ENCODE data around the gene PHLDB3.

Gene PHLDB3

GRCh38 chr19:43501661-43502418 is 2.7 kb downstream of the PHLDB3 start:
- no peak overlapping the region for H3K4me3 ChIP-seq (ENCODE audit: low read depth, low read length)

GRCh38 chr19:43499042-43499441 is 5.5 kb downstream of the PHLDB3 start:
- no peak overlapping the region for H3K4me3 ChIP-seq (ENCODE audit: low read depth, low read length)

GRCh38 chr19:43498233-43498842 is 6.2 kb downstream of the PHLDB3 start:
- no peak overlapping the region for H3K4me3 ChIP-seq (ENCODE audit: low read depth, low read length)

GRCh38 chr19:43496960-43497359 is 7.6 kb downstream of the PHLDB3 start:
- no peak overlapping the region for H3K4me3 ChIP-seq (ENCODE audit: low read depth, low read length)

- H3K4me3 ChIP-seq (ENCODE audit: low read depth, low read length): no peak overlapping the region
These were observed 9.5 kb downstream of the PHLDB3 start for GRCh38 chr19:43495082-43495481.

- no peak overlapping the region for H3K4me3 ChIP-seq (ENCODE audit: low read depth, low read length)
These were observed 13.8 kb downstream of the PHLDB3 start for GRCh38 chr19:43490759-43491158.

GRCh38 chr19:43489979-43490599 is 14.5 kb downstream of the PHLDB3 start:
- no peak overlapping the region for H3K4me3 ChIP-seq (ENCODE audit: low read depth, low read length)

- no peak overlapping the region for H3K4me3 ChIP-seq (ENCODE audit: low read depth, low read length)
These were observed 15.2 kb downstream of the PHLDB3 start for GRCh38 chr19:43489310-43489709.

- H3K4me3 ChIP-seq (ENCODE audit: low read depth, low read length): no peak overlapping the region
These were observed 16.4 kb downstream of the PHLDB3 start for GRCh38 chr19:43488179-43488578.

GRCh38 chr19:43486412-43486811 is 18.1 kb downstream of the PHLDB3 start:
- H3K4me3 ChIP-seq (ENCODE audit: low read depth, low read length): no peak overlapping the region

- no peak overlapping the region for H3K4me3 ChIP-seq (ENCODE audit: low read depth, low read length)
These were observed 18.6 kb downstream of the PHLDB3 start for GRCh38 chr19:43485951-43486350.

GRCh38 chr19:43483281-43483680 is 21.3 kb downstream of the PHLDB3 start:
- no peak overlapping the region for H3K4me3 ChIP-seq (ENCODE audit: low read depth, low read length)

- H3K4me3 ChIP-seq (ENCODE audit: low read depth, low read length): no peak overlapping the region
These were observed 22.4 kb downstream of the PHLDB3 start for GRCh38 chr19:43482193-43482592.

GRCh38 chr19:43481701-43482100 is 22.8 kb downstream of the PHLDB3 start:
- no peak overlapping the region for H3K4me3 ChIP-seq (ENCODE audit: low read depth, low read length)

GRCh38 chr19:43480574-43480973 is 24.0 kb downstream of the PHLDB3 start:
- no peak overlapping the region for H3K4me3 ChIP-seq (ENCODE audit: low read depth, low read length)

GRCh38 chr19:43479961-43480561 is 24.5 kb downstream of the PHLDB3 start:
- H3K4me3 ChIP-seq (ENCODE audit: low read depth, low read length): no peak overlapping the region

- H3K4me3 ChIP-seq (ENCODE audit: low read depth, low read length): no peak overlapping the region
These were observed 25.3 kb downstream of the PHLDB3 start for GRCh38 chr19:43479226-43479625.

GRCh38 chr19:43478323-43478722 is 26.2 kb downstream of the PHLDB3 start:
- H3K4me3 ChIP-seq (ENCODE audit: low read depth, low read length): no peak overlapping the region

GRCh38 chr19:43476606-43477005 is 27.9 kb downstream of the PHLDB3 start:
- no peak overlapping the region for H3K4me3 ChIP-seq (ENCODE audit: low read depth, low read length)

- H3K4me3 ChIP-seq (ENCODE audit: low read depth, low read length): peak overlapping the region; percentile 25
These were observed 29.4 kb downstream of the PHLDB3 start for GRCh38 chr19:43474986-43475705.

- H3K4me3 ChIP-seq (ENCODE audit: low read depth, low read length): no peak overlapping the region
These were observed 30.1 kb downstream of the PHLDB3 start for GRCh38 chr19:43474487-43474886.

All from iPS-11a (cell line).